ENCODE measurements around the gene CERS5. TPM values are rescaled to one million over a fixed set of nuclear protein-coding genes. Genes with fewer than 3 reads are reported as not detected.

The CERS5 gene
- total RNA-seq, 2 experiments from 2014 or later = 33.9 to 39.5 TPM

DNA sequence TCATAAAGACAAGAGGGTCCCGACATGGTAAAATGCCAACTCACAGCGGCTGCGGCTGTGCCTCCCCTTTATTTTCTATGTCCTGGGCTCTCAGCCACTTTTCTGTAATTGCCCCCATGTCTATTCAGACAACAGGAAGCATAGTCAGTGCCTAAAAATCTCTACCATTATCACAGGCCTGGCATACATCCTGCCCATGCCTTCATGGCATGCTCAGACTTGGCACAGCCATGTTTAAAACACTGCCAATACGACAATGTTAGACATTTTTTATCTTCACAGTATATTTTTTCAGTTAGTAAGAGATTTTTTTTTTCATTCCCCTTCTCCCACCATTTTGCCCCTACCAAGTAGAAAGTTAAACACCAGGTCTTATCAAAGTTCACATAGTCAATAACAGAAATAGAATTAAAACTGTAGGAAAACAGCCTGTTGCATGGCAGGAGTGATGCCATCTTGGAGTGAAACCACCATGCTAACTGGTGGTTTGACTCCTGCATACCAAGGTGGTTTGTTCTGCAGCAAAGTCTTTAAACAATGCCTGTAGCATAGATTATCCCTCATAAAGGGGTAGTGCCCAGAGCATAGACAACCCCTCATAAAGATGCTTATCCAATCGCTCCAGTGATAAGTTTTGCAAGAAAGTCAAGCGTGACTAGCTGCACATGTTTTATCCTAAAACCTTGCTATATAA, 18.9 kb upstream of the CERS5 start:
- H3K27ac Mint-ChIP-seq = peak overlapping the region; percentile 92
- peaks cover 27% of the 10 kb centered on the region for H3K36me3 Mint-ChIP-seq (ENCODE audit: low read depth)
- H3K9me3 Mint-ChIP-seq = no peaks in the 10 kb centered on the region
- H3K4me1 Mint-ChIP-seq (ENCODE audit: low read depth) = peaks cover 53% of the 10 kb centered on the region
- no peaks in the 10 kb centered on the region for H3K27me3 Mint-ChIP-seq
- TF ChIP-seq, protein P1, sequence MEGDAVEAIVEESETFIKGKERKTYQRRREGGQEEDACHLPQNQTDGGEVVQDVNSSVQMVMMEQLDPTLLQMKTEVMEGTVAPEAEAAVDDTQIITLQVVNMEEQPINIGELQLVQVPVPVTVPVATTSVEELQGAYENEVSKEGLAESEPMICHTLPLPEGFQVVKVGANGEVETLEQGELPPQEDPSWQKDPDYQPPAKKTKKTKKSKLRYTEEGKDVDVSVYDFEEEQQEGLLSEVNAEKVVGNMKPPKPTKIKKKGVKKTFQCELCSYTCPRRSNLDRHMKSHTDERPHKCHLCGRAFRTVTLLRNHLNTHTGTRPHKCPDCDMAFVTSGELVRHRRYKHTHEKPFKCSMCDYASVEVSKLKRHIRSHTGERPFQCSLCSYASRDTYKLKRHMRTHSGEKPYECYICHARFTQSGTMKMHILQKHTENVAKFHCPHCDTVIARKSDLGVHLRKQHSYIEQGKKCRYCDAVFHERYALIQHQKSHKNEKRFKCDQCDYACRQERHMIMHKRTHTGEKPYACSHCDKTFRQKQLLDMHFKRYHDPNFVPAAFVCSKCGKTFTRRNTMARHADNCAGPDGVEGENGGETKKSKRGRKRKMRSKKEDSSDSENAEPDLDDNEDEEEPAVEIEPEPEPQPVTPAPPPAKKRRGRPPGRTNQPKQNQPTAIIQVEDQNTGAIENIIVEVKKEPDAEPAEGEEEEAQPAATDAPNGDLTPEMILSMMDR (IDR thresholded peaks at IDR 0.05) = no peak
- ChIA-PET CTCF (interaction anchor here (0.9 to 4.5 kb wide), 10 partner anchors 10 to 129 kb away, joined by 3 to 26 read pairs (median 4); partner anchors contain the start of gene COX14), POLR2A (interaction anchor here (0.8 to 3.1 kb wide), 4 partner anchors 14 to 98 kb away, joined by 3 to 11 read pairs (median 4); partner anchors contain the start of genes CERS5 and LIMA1)
- no peak for DNase-seq
- intact Hi-C loops (cut with micrococcal nuclease) = loop anchor here (2.0 to 10.0 kb wide), 2 partner anchors 63 to 129 kb away; no protein-coding TSS in a partner anchor
- peak overlapping the region; percentile 8 for H3K4me3 Mint-ChIP-seq
- no peak for ATAC-seq

DNA sequence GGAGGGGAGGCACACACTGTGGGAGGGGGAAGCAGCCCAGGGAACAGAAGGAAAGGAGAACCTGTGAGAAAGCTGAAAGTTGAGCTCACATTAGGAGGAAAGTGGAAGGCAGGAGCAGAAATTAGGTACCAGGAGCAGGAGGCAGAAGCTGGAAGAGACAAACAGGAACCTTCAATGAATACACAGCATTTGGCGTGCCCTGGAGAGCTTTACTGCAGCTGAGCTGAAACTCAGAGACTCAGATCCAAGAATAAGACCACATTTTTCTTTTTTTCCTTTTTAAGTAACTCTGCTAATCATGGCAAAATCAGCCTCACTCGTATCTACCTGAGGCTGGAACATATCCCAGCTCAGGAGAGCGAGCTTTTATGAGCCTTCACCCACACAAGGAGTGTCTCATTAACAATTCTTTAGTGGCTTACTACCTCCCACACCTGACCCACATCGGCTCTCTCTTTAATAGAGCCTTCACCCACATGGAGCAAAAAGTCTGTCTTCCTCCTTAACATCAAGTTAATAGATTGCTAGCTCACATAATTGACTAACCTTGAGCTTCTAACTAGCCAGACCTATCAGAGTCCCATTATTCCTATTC, 18.2 kb upstream of the CERS5 start:
- intact Hi-C loops (cut with micrococcal nuclease) = loop anchor here (2.0 to 10.0 kb wide), 2 partner anchors 63 to 129 kb away; no protein-coding TSS in a partner anchor
- TF ChIP-seq, protein P1 (IDR thresholded peaks at IDR 0.05) = no peak
- no peaks in the 10 kb centered on the region for H3K27me3 Mint-ChIP-seq
- peak overlapping the region; percentile 92 for H3K27ac Mint-ChIP-seq
- ATAC-seq = no peak
- DNase-seq = no peak
- ChIA-PET CTCF (interaction anchor here (0.9 to 4.5 kb wide), 6 partner anchors 9 to 129 kb away, joined by 3 to 26 read pairs (median 6); partner anchors contain the start of gene COX14), POLR2A (interaction anchor here (0.8 to 3.1 kb wide), 3 partner anchors 14 to 20 kb away, joined by 3 to 11 read pairs (median 3); partner anchors contain the start of gene CERS5)
- H3K36me3 Mint-ChIP-seq (ENCODE audit: low read depth) = peaks cover 30% of the 10 kb centered on the region
- H3K4me3 Mint-ChIP-seq = no peak overlapping the region
- H3K4me1 Mint-ChIP-seq (ENCODE audit: low read depth) = peaks cover 53% of the 10 kb centered on the region
- no peaks in the 10 kb centered on the region for H3K9me3 Mint-ChIP-seq

DNA sequence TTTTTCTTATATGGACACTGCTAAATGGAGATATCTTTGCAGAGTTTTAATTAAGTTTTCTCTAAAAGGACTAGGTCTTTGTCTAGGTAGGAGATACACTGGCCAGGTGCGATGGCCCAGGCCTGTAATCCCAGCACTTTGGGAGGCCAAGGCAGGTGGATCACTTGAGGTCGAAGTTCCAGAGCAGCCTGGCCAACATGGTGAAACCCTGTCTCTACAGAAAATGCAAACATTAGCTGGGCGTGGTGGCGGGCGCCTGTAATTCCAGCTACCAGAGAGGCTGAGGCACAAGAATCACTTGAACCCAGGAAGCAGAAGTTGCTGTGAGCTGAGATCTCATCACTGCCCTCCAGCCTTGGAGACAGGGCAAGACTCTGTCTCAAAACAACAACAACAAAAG, 17.1 kb upstream of the CERS5 start:
- intact Hi-C loops (cut with micrococcal nuclease) = loop anchor here (2.0 to 10.0 kb wide), 2 partner anchors 65 to 131 kb away; no protein-coding TSS in a partner anchor
- ChIA-PET CTCF (interaction anchor here (4.5 kb wide), 1 partner anchor 8 kb away, joined by 26 read pairs; no protein-coding TSS in a partner anchor), POLR2A (no interaction called here)
- Mint-ChIP-seq H3K4me3 (no peak overlapping the region), H3K27ac (peak overlapping the region; percentile 64), H3K4me1 (ENCODE audit: low read depth) (peaks cover 51% of the 10 kb centered on the region), H3K27me3 (no peaks in the 10 kb centered on the region), H3K9me3 (no peaks in the 10 kb centered on the region), H3K36me3 (ENCODE audit: low read depth) (peaks cover 27% of the 10 kb centered on the region)
- DNase-seq (no peak), ATAC-seq (no peak)
- TF ChIP-seq, protein P1 (IDR thresholded peaks at IDR 0.05) = no peak

DNA sequence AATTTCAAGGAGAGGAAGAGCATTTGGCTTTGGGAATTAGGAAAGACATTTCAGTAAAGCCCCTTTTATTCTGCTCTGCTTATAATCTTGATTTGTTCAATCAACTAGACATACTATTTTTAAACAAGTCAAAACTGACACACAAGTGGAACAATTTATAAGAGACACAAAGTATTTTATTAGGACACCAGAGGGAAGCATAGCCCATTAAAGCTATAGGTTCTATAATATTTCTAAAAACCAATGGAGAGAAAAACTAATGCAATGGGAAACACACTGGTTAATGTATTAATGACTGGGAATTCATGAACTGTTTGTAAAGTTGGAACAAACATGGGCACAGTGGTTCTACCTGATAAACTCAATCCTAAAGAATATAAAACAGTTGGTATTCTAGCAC, 15.3 kb upstream of the CERS5 start:
- no peaks in the 10 kb centered on the region for H3K9me3 Mint-ChIP-seq
- H3K4me1 Mint-ChIP-seq (ENCODE audit: low read depth) = peaks cover 34% of the 10 kb centered on the region
- DNase-seq (no peak), ATAC-seq (no peak)
- ChIA-PET CTCF (interaction anchor here (0.8 to 2.3 kb wide), 7 partner anchors 15 to 216 kb away, joined by 3 to 9 read pairs (median 5); partner anchors contain the start of gene CERS5), POLR2A (interaction anchor here (0.6 kb wide), 1 partner anchor 112 kb away, joined by 3 read pairs; no protein-coding TSS in a partner anchor)
- TF ChIP-seq, protein P1 (IDR thresholded peaks at IDR 0.05) = no peak
- H3K27me3 Mint-ChIP-seq = no peaks in the 10 kb centered on the region
- no peak overlapping the region for H3K4me3 Mint-ChIP-seq
- H3K27ac Mint-ChIP-seq = peak overlapping the region; percentile 49
- H3K36me3 Mint-ChIP-seq (ENCODE audit: low read depth) = peaks cover 17% of the 10 kb centered on the region
- intact Hi-C loops (cut with micrococcal nuclease) = loop anchor here (10.0 kb wide), 1 partner anchor 132 kb away; no protein-coding TSS in a partner anchor
